ENCODE data around the gene ZC3H10. TPM values are rescaled to one million over a fixed set of nuclear protein-coding genes. Genes with fewer than 3 reads are reported as not detected.

The ZC3H10 gene
- total RNA-seq, 1 experiment from 2014 or later: 3.5 TPM

DNA sequence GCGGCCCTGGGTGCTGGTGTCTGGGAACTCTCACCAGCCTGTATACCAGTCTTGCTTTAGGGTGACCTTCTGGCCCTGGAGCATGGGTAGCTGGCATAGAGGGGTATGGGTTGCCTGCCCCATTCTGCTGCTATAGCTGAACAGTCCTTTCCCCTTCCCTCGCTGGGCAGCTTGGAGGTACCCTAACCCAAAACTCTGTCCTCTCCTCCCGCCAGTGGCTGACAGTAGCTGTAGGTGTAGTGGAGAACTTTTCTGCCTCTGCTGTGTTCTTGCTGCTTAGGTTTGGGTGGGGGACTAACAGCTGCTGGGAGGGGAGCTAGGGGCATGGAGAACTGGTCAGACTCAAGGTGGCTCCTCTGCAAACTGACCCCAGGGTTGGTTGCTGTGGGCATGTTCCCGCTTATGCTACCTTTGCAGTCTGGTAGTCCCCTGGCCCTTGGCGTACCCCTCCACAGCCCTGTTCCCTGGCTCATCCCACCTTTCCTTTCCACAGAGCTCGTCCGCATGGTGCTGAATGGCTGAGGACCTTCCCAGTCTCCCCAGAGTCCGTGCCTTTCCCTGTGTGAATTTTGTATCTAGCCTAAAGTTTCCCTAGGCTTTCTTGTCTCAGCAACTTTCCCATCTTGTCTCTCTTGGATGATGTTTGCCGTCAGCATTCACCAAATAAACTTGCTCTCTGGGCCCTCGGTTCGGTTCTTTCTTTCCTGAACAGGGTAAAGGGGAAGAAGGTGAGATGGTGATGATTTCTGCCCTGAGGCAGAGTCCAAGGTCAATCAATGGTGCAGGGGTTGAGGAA lies 43.0 kb downstream of the ZC3H10 start:
- TF ChIP-seq, protein P1, sequence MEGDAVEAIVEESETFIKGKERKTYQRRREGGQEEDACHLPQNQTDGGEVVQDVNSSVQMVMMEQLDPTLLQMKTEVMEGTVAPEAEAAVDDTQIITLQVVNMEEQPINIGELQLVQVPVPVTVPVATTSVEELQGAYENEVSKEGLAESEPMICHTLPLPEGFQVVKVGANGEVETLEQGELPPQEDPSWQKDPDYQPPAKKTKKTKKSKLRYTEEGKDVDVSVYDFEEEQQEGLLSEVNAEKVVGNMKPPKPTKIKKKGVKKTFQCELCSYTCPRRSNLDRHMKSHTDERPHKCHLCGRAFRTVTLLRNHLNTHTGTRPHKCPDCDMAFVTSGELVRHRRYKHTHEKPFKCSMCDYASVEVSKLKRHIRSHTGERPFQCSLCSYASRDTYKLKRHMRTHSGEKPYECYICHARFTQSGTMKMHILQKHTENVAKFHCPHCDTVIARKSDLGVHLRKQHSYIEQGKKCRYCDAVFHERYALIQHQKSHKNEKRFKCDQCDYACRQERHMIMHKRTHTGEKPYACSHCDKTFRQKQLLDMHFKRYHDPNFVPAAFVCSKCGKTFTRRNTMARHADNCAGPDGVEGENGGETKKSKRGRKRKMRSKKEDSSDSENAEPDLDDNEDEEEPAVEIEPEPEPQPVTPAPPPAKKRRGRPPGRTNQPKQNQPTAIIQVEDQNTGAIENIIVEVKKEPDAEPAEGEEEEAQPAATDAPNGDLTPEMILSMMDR (IDR thresholded peaks at IDR 0.05; ENCODE audit: insufficient read depth in 1 of 2, low read depth in 1 of 2, low read length in 1 of 2, severe bottlenecking in 1 of 2, unreplicated experiment in 1 of 2): no peak
- Mint-ChIP-seq H3K27ac (ENCODE audit: unreplicated experiment) (peak overlapping the region; percentile 88), H3K36me3 (ENCODE audit: insufficient read depth, unreplicated experiment) (peaks cover 92% of the 10 kb centered on the region), H3K27me3 (ENCODE audit: insufficient read depth, unreplicated experiment) (no peaks in the 10 kb centered on the region), H3K4me1 (ENCODE audit: low read depth, unreplicated experiment) (peaks cover 20% of the 10 kb centered on the region), H3K4me3 (ENCODE audit: unreplicated experiment) (peak overlapping the region; percentile 79), H3K9me3 (ENCODE audit: unreplicated experiment) (no peaks in the 10 kb centered on the region)
- intact Hi-C loops (cut with micrococcal nuclease; ENCODE audit: unreplicated experiment): no loop called here
- BruUV-seq (replicated peaks): no TSS peak
- Histone ChIP-seq H3K4me3 (ENCODE audit: low read depth, low read length) (no peak overlapping the region), H3K4me1 (peaks cover 14% of the 10 kb centered on the region), H3K9me3 (no peaks in the 10 kb centered on the region), H3K36me3 (ENCODE audit: control insufficient read depth, insufficient read depth, low read length) (no peaks in the 10 kb centered on the region; the same call in none of the 2 replicates), H3K27me3 (replicated peaks; ENCODE audit: control insufficient read depth, insufficient read depth, low read length) (no peaks in the 10 kb centered on the region)
- POLR2A ChIA-PET: interaction anchor here (1.1 to 1.5 kb wide), 3 partner anchors 11 to 61 kb away, joined by 3 to 4 read pairs (median 4); partner anchors contain the start of genes ESYT1 and RNF41
- CTCF ChIA-PET: interaction anchor here (1.7 kb wide), 1 partner anchor 43 kb away, joined by 6 read pairs; the partner anchor contains the start of gene ZC3H10
- DNase-seq: no peak

DNA sequence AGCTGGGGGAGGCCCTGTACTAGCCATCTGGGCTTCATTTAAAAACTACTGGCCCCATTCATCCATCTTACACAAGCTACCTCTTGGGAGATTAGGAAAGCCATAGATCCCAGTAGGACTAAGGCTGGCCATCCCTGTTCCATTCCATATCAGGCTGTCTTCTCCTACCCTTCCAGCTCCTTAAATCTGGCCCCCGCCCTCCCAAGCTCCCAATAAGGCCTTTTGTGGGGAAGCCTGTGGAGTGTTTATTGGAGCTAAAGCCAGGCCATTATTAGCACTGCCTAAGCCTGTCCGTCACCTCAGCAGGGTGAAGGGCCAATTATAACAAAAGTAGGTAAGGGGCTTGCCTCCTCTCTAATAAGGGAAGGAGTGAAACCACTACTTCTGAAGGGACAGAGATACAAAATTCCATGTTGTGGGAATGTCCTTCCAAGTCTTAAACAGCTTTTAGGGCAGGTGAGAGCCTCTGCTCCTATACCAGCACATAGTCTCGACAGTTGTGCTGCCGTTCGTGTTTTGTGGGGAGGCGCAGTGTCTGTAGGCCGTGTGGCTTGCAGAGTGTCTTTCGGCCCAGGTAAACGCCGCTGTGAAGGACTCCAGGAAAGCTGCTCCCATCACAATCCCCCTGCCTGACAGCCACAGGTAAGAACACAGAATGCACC lies 43.8 kb downstream of the ZC3H10 start:
- H3K4me3 ChIP-seq (ENCODE audit: low read depth, low read length): no peak overlapping the region
- peaks cover 99% of the 10 kb centered on the region for H3K36me3 Mint-ChIP-seq (ENCODE audit: insufficient read depth, unreplicated experiment)
- POLR2A ChIA-PET: interaction anchor here (1.1 to 1.5 kb wide), 5 partner anchors 10 to 60 kb away, joined by 3 to 8 read pairs (median 4); partner anchors contain the start of genes ESYT1, MYL6B and RNF41
- DNase-seq: no peak
- H3K36me3 ChIP-seq (ENCODE audit: control insufficient read depth, insufficient read depth, low read length): no peaks in the 10 kb centered on the region; the same call in none of the 2 replicates
- peaks cover 14% of the 10 kb centered on the region for H3K4me1 ChIP-seq
- H3K9me3 Mint-ChIP-seq (ENCODE audit: unreplicated experiment): no peaks in the 10 kb centered on the region
- CTCF ChIA-PET: interaction anchor here (1.3 to 1.7 kb wide), 3 partner anchors 10 to 43 kb away, joined by 4 to 6 read pairs (median 5); partner anchors contain the start of genes ESYT1, MYL6B and ZC3H10
- no peaks in the 10 kb centered on the region for H3K27me3 Mint-ChIP-seq (ENCODE audit: insufficient read depth, unreplicated experiment)
- no peaks in the 10 kb centered on the region for H3K27me3 ChIP-seq (replicated peaks; ENCODE audit: control insufficient read depth, insufficient read depth, low read length)
- H3K4me1 Mint-ChIP-seq (ENCODE audit: low read depth, unreplicated experiment): peaks cover 20% of the 10 kb centered on the region
- peak overlapping the region; percentile 79 for H3K4me3 Mint-ChIP-seq (ENCODE audit: unreplicated experiment)
- intact Hi-C loops (cut with micrococcal nuclease; ENCODE audit: unreplicated experiment): no loop called here
- H3K27ac Mint-ChIP-seq (ENCODE audit: unreplicated experiment): peak overlapping the region; percentile 65
- BruUV-seq (replicated peaks): no TSS peak
- H3K9me3 ChIP-seq: no peaks in the 10 kb centered on the region
- TF ChIP-seq, protein P1 (IDR thresholded peaks at IDR 0.05; ENCODE audit: insufficient read depth in 1 of 2, low read depth in 1 of 2, low read length in 1 of 2, severe bottlenecking in 1 of 2, unreplicated experiment in 1 of 2): no peak
